HG03066 (cell line): ENCODE measurements around the gene MSMP.

Source experiments
- ATAC-seq: cut with Tn5 transposase; IDR thresholded peaks from one replicate; pipeline ENCODE4 v1.9.1; 2021; ENCODE audit warnings: low read depth; ENCODE audit not compliant: unreplicated experiment

The MSMP gene

GRCh38 chr9:35703906-35704672, 50.0 kb downstream of the MSMP start:
- ATAC-seq, result no peak
